A673 (cell line): ENCODE measurements around the gene MYLK. TPM values are rescaled to one million over a fixed set of nuclear protein-coding genes. Genes with fewer than 3 reads are reported as not detected.

Source experiments
- BruUV-seq: library from RNA; stranded (reverse); fragments of 400-500 nt; replicated peaks from 2 replicates; lab custom pipeline; 2021; lab: Mats Ljungman, UMichigan
- CTCF ChIA-PET: fragments of 300-600 bp; sonication (Branson Sonifier 250); formaldehyde crosslinking; loops from one replicate; lab custom pipeline; 2022; ENCODE audit warnings: antibody characterized with exemption; lab: Charles Lee
- POLR2A ChIA-PET: fragments of 300-600 bp; sonication (Branson Sonifier 250); formaldehyde crosslinking; loops from one replicate; lab custom pipeline; 2022; ENCODE audit warnings: antibody characterized with exemption; ENCODE audit not compliant: low non-redundant PET; lab: Charles Lee
- DNase-seq: peaks from one replicate; pipeline ENCODE4 v3.0.0-alpha.2; 2015; ENCODE audit warnings: low spot score
- H3K27ac ChIP-seq: fragments of 200-600 bp; sonication (generic); 2 replicates; pipeline ENCODE4 v1.5.1; 2016; ENCODE audit warnings: mixed run types, low read depth, mild to moderate bottlenecking, mixed read lengths, antibody characterized with exemption, low read length; ENCODE audit not compliant: poor library complexity, severe bottlenecking
- H3K27me3 ChIP-seq: fragments of 200-600 bp; sonication (generic); replicated peaks from 2 replicates; pipeline ENCODE4 v1.6.1; 2017; ENCODE audit warnings: mixed run types, low read depth, mild to moderate bottlenecking, mixed read lengths, antibody characterized with exemption, low read length; ENCODE audit not compliant: insufficient read depth, poor library complexity
- H3K36me3 ChIP-seq: fragments of 200-600 bp; sonication (generic); 2 replicates; pipeline ENCODE4 v1.6.1; 2016; ENCODE audit warnings: mixed run types, mild to moderate bottlenecking, mixed read lengths, antibody characterized with exemption, low read length; ENCODE audit not compliant: insufficient read depth, poor library complexity, severe bottlenecking
- H3K4me1 ChIP-seq: fragments of 200-600 bp; sonication (generic); 2 replicates; pipeline ENCODE4 v1.6.1; 2017; ENCODE audit warnings: mixed run types, mild to moderate bottlenecking, mixed read lengths, antibody characterized with exemption, low read length; ENCODE audit not compliant: insufficient read depth, poor library complexity, severe bottlenecking
- H3K4me3 ChIP-seq: fragments of 200-600 bp; sonication (generic); 2 replicates; pipeline ENCODE4 v1.5.1; 2016; ENCODE audit warnings: low read depth, mixed run types, mild to moderate bottlenecking, mixed read lengths, low read length; ENCODE audit not compliant: poor library complexity, severe bottlenecking
- H3K9me3 ChIP-seq: fragments of 200-600 bp; sonication (generic); 2 replicates; pipeline ENCODE4 v1.6.1; 2016; ENCODE audit warnings: mixed run types, low read depth, mild to moderate bottlenecking, mixed read lengths, antibody characterized with exemption, low read length; ENCODE audit not compliant: poor library complexity, severe bottlenecking
- CTCF ChIP-seq: fragments of 300-800, 200-600 bp; sonication (generic); conservative IDR thresholded peaks from 2 replicates; pipeline ENCODE4 v1.5.1; 2017; ENCODE audit warnings: low read depth, mild to moderate bottlenecking, antibody characterized with exemption, low read length, moderate library complexity, mixed read lengths
- EZH2 ChIP-seq: fragments of 200-600 bp; sonication (generic); IDR thresholded peaks from 2 replicates; pipeline ENCODE4 v1.6.1; 2017; ENCODE audit warnings: borderline replicate concordance, low read depth, mild to moderate bottlenecking, mixed read lengths, antibody characterized with exemption, low read length; ENCODE audit not compliant: poor library complexity, severe bottlenecking
- intact Hi-C: fragments of 100-400 bp; cut with micrococcal nuclease; formaldehyde crosslinking; loops from one replicate; pipeline ENCODE4 v1.10.0; 2022; ENCODE audit not compliant: unreplicated experiment
- total RNA-seq: library from RNA; stranded (reverse); gene quantifications from 2 replicates; pipeline ENCODE4 v1.2.3, GENCODE V29; 2021

MYLK gene
- total RNA-seq, 1 experiment from 2014 or later = 3.9 TPM

DNA sequence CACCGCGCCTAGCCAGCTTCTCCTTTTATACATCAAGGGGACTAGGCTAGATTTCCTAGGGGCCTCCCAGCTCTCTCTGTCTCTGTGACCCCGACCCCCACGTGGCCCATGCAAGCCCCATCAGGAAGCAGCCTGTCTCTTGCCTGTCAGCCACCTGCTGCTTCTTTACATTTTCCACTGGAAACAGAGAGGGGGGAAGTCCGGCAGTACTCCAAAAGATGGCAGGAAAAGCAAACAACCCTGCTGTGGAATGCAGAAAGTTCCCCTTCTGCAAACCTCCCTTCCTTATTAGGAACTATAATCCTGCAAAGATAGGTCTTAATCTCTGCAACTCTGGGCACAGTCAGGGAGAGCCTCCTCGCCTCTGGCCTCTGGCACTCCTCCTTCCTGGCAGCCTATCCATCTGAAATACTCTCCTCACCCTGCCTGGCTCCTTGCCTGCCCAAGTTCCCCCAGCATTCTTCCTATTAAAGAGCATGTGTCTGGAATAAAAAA is 251.9 kb downstream of the MYLK start:
- no peak for TF ChIP-seq EZH2
- TF ChIP-seq CTCF = no peak
- Histone ChIP-seq H3K27ac (no peak overlapping the region), H3K9me3 (no peaks in the 10 kb centered on the region), H3K36me3 (no peaks in the 10 kb centered on the region), H3K4me1 (peaks cover 19% of the 10 kb centered on the region), H3K4me3 (no peak overlapping the region), H3K27me3 (no peaks in the 10 kb centered on the region)
- ChIA-PET CTCF (no interaction called here), POLR2A (no interaction called here)
- DNase-seq = peak; percentile 41
- intact Hi-C loops = no loop called here
- no TSS peak for BruUV-seq

- no peaks in the 10 kb centered on the region for H3K36me3 ChIP-seq
- H3K27me3 ChIP-seq = no peaks in the 10 kb centered on the region
- ChIA-PET POLR2A (no interaction called here), CTCF (no interaction called here)
- H3K27ac ChIP-seq = no peak overlapping the region
- peaks cover 9% of the 10 kb centered on the region for H3K4me1 ChIP-seq
- no peak for DNase-seq
- no TSS peak for BruUV-seq
- no peak for TF ChIP-seq CTCF
- no peak for TF ChIP-seq EZH2
- H3K9me3 ChIP-seq = no peaks in the 10 kb centered on the region
- no peak overlapping the region for H3K4me3 ChIP-seq
- intact Hi-C loops = no loop called here
Observed at GRCh38 chr3:123629747-123630047, 254.4 kb downstream of the MYLK start.

DNA sequence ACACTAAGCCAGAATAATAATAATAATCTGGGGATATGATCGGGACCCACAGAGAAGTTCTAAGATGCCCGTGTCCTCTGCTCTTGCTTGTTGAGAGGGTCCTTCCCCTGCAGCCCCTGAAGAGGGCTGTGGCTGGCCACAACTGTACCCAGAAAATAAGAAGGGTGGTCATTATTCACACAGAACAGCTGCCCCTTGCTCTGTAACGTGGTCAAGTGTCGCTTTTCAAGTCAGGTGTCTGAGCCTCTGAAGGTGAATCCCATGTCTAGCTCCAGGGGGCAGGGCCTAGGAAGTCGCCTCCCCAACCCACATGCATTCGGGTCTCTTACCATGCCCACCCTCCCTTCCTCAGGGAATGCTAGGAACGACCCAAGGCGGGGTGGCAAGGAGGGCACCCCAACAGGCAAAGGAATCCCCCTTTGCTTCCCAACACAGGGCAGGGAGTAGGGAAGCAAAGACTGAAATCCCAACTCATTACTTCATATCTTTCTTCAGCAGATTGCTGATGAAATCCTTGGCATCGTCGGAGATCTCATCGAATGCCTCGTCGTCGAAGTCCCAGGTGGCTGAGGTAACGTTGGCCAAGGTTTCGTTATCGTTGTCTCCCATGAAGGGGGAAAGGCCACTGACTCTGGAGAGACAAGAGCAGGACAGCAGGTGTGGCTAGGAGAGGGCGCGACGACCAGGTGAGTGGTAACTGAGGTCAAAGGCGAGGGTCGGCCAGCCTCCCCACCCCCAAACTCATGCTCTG is 255.0 kb downstream of the MYLK start:
- peaks cover 9% of the 10 kb centered on the region for H3K4me1 ChIP-seq
- H3K27me3 ChIP-seq = no peaks in the 10 kb centered on the region
- CTCF ChIA-PET = no interaction called here
- POLR2A ChIA-PET = no interaction called here
- H3K36me3 ChIP-seq = no peaks in the 10 kb centered on the region
- no TSS peak for BruUV-seq
- H3K9me3 ChIP-seq = no peaks in the 10 kb centered on the region
- intact Hi-C loops = no loop called here
- TF ChIP-seq CTCF (no peak), EZH2 (no peak)
- no peak overlapping the region for H3K4me3 ChIP-seq
- H3K27ac ChIP-seq = no peak overlapping the region
- no peak for DNase-seq
